HK-2 (cell line): ENCODE data around the gene EPX.

Experiments used
- DNase-seq: peaks from one replicate; pipeline ENCODE4 v3.0.0-alpha.2; 2018; ENCODE audit not compliant: unreplicated experiment

EPX gene

GRCh38 chr17:58186591-58186990 is 5.9 kb upstream of the EPX start:
- DNase-seq: no peak

- DNase-seq: no peak
Observed at GRCh38 chr17:58187063-58187462, 5.5 kb upstream of the EPX start.

- DNase-seq: no peak
Observed at GRCh38 chr17:58187675-58188074, 4.9 kb upstream of the EPX start.

- DNase-seq: peak; percentile 72
Observed at GRCh38 chr17:58189436-58190146, 2.9 kb upstream of the EPX start.

GRCh38 chr17:58191241-58191896 is 1.2 kb upstream of the EPX start:
- no peak for DNase-seq

GRCh38 chr17:58193641-58194255 is 1.2 kb downstream of the EPX start:
- no peak for DNase-seq

GRCh38 chr17:58195518-58196123 is 3.1 kb downstream of the EPX start:
- DNase-seq: no peak

- DNase-seq: no peak
Observed at GRCh38 chr17:58196610-58197009, 4.1 kb downstream of the EPX start.

GRCh38 chr17:58200024-58200633 is 7.6 kb downstream of the EPX start:
- peak; percentile 59 for DNase-seq

GRCh38 chr17:58202859-58203258 is 10.3 kb downstream of the EPX start:
- no peak for DNase-seq

GRCh38 chr17:58204796-58205195 is 12.3 kb downstream of the EPX start:
- DNase-seq: no peak

- no peak for DNase-seq
Observed at GRCh38 chr17:58205936-58206335, 13.4 kb downstream of the EPX start.

GRCh38 chr17:58207451-58207850 is 14.9 kb downstream of the EPX start:
- DNase-seq: no peak

GRCh38 chr17:58208344-58208743 is 15.8 kb downstream of the EPX start:
- no peak for DNase-seq

- no peak for DNase-seq
Observed at GRCh38 chr17:58210922-58211321, 18.4 kb downstream of the EPX start.

GRCh38 chr17:58215685-58216084 is 23.2 kb downstream of the EPX start:
- no peak for DNase-seq

- no peak for DNase-seq
Observed at GRCh38 chr17:58217766-58218165, 25.2 kb downstream of the EPX start.

- peak; percentile 96 for DNase-seq
Observed at GRCh38 chr17:58219007-58219788, 26.7 kb downstream of the EPX start, which contains the start of gene MKS1. TSS of gene MKS1 (minus strand) at chr17:58219255. CDS start at chr17:58219230, 25 bp downstream.

- no peak for DNase-seq
Observed at GRCh38 chr17:58219789-58220183, 27.3 kb downstream of the EPX start.

- DNase-seq: no peak
Observed at GRCh38 chr17:58224315-58224714, 31.8 kb downstream of the EPX start.

- DNase-seq: no peak
Observed at GRCh38 chr17:58227733-58228132, 35.2 kb downstream of the EPX start.
